M059J (cell line): ENCODE measurements around the gene MYH10. TPM values are rescaled to one million over a fixed set of nuclear protein-coding genes. Genes with fewer than 3 reads are reported as not detected.

ENCODE experiments used
- DNase-seq: peaks from one replicate; pipeline ENCODE4 v3.0.0-alpha.2; 2012; ENCODE audit warnings: low read depth
- total RNA-seq: library from RNA; depleted of rRNA; stranded (reverse); fragments of >200 nt; shearing (Covaris generic); gene quantifications from 2 replicates; pipeline ENCODE4 v1.2.3, GENCODE V29; 2014

The MYH10 gene
- total RNA-seq, 1 experiment from 2014 or later = 36.3 TPM

GRCh38 chr17:8609910-8610309 is 20.6 kb downstream of the MYH10 start:
- DNase-seq = no peak

- no peak for DNase-seq
Observed at GRCh38 chr17:8608001-8608400, 22.5 kb downstream of the MYH10 start.

DNA sequence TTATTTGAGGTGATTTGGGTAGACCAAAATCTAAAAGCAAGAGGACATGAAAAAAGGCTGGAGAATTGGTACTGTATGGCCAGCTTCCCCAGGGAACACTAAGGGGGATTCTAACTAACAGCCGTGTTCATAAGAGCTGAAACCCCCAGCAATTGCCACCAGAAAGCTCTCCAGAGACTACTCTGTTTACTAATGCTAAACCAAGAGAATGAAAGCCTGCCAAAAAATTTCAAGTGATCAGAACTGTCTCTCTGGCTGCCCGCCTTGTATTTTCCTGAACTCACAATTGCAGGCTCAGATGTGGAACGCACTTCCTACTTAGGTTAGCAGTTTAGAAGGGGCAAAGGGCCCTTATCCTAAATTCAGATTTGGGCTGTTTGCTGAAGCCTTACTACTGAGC is 24.1 kb downstream of the MYH10 start:
- no peak for DNase-seq

DNA sequence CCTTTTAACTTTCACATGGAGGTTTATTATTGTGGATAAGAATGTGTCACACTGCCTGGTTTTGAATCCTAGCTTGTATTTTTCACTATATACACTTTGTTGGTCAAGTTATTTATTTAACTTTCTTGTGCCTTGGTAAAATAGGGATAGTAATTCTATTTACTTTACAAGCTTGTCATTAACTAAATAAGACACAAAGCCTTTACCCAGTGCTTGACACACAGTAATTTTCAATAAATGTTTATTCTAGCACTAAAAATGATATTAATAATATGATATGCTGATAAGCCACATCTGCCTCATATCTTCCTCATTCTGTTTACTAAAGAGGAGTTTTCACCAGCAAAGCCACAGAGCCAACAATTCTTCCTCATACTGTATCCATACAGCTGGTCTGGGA is 27.8 kb downstream of the MYH10 start:
- DNase-seq = no peak

- no peak for DNase-seq
Observed at GRCh38 chr17:8599351-8600011, 31.0 kb downstream of the MYH10 start.

- DNase-seq = no peak
Observed at GRCh38 chr17:8598913-8599312, 31.6 kb downstream of the MYH10 start.

DNA sequence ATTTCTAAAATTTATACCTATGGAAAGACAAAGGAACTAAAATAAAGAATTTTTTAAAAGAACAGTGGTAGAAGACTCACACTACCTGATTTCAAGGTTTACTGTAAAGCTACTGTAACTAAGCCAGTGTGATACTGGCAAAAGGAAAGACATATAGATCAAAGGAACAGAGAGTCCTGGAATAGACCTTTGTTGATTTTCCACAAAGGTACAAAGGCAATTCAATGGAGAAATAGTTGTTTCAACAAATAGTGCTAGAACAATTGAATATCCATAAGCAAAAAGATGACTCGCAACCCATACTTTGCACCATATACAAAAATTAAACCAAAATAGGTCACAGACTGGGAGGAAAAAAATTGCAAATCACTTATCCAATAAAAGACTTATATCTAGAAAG is 36.7 kb downstream of the MYH10 start:
- no peak for DNase-seq

DNA sequence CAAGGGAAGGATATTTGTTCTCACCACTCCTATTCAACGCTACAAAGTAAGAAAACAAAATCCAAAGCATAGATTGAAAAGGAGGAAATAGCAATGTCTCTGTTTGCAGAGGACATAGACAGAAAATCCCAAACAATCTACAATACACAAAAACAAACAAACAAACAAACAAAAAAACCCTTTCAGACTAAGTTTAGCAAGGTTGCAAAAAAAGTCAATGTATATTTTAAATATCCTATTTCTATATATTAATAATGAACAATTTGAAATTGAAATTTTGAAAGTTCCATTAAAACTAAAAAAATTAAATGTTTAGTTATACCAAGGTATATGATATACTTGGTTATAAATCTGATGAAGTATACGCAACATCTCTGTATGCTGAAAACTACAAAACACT is 37.2 kb downstream of the MYH10 start:
- no peak for DNase-seq

- no peak for DNase-seq
Observed at GRCh38 chr17:8588877-8589554, 41.5 kb downstream of the MYH10 start.

GRCh38 chr17:8586766-8587165 is 43.8 kb downstream of the MYH10 start:
- DNase-seq = no peak

DNA sequence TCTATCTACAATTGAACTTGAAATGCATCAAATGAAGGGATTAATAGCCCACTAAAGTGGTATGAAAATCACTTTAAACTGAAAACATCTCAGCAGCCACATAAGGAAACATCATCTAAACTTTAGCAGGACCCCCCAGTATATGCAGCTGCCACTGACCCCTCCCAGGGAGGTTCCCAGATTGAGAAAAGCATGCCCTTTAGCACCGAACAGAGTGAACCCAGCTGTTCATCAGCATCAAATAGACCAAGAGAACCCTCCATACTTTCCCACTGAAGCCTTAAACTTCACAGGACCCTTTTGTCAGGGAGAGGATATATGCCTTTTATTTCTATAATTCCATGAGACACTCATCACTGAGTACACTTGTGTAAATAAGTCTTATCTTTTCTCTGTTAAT is 44.6 kb downstream of the MYH10 start:
- DNase-seq = no peak

DNA sequence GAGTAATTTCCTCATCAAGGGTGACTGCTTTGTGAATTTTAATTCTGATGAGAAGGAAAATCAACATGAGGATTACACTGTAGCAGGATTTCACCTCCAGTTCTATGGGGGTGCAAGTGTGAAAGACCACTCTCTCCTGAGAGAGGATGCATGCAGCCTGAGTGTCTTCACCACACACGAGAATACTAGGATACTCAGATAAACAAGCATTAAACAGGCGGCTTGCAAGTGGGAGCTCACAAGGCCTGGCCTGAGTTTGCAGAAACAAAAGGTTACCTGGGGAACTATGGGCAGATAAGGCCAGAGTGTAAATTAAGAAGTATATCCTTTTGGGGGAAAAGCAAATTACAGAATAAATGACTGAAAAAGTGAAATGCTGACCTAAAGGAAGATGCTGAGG is 46.6 kb downstream of the MYH10 start:
- DNase-seq = no peak

DNA sequence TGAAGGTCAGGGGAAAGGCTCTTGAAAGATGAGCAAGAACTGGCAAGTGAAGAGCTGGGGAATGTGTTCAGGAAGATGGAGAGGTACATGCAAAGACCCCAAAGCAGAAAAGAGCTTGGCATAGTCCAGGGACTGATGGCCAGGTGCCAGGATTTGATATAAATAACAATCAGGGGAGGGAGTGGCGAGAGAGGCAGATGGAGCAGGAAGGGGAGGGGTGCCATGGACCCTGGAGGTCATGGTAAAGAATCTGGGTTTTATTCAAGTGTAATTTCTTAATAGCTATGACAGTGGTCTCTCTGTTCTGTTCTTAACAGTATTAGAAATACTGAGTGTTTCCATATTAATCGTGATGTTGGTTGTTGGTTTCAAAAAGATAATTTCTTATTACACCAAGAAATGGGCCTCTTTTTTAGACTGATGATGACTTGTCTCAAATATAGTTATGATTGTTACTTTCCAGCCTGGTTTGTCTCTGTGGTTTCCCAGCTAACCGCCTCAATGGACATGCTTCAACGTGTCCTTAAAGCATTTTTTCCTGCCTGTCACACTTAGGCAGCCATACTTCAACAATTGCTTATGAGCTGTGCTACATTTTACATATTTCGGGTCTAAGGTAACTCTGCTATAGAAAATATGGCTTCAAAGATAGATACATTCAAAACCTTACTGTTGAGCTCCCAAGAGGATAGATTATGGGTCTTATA is 49.4 kb downstream of the MYH10 start:
- no peak for DNase-seq

GRCh38 chr17:8577868-8578267 is 52.7 kb downstream of the MYH10 start:
- no peak for DNase-seq

GRCh38 chr17:8576559-8577294 is 53.8 kb downstream of the MYH10 start:
- no peak for DNase-seq

DNA sequence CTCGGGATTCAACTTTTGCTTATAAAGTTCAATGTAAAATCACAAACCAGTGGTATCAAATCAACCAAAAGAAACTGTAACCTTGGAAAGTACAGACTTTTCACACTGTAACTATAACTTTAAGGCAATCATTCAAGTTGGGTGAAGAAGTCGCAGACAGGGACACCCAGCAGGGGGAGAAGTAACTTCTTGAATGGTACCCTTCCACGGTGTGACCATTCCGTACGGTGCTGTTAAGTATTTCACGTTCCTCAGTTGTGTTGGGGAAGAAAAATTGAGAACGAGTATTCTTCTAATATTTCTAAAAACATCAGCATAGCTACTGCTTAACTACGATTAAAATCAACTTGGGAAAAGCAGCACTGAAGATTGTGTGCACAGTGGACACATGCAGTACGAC is 55.8 kb downstream of the MYH10 start:
- DNase-seq = no peak

- DNase-seq = no peak
Observed at GRCh38 chr17:8572764-8573163, 57.8 kb downstream of the MYH10 start.

- no peak for DNase-seq
Observed at GRCh38 chr17:8563981-8564602, 66.4 kb downstream of the MYH10 start.

DNA sequence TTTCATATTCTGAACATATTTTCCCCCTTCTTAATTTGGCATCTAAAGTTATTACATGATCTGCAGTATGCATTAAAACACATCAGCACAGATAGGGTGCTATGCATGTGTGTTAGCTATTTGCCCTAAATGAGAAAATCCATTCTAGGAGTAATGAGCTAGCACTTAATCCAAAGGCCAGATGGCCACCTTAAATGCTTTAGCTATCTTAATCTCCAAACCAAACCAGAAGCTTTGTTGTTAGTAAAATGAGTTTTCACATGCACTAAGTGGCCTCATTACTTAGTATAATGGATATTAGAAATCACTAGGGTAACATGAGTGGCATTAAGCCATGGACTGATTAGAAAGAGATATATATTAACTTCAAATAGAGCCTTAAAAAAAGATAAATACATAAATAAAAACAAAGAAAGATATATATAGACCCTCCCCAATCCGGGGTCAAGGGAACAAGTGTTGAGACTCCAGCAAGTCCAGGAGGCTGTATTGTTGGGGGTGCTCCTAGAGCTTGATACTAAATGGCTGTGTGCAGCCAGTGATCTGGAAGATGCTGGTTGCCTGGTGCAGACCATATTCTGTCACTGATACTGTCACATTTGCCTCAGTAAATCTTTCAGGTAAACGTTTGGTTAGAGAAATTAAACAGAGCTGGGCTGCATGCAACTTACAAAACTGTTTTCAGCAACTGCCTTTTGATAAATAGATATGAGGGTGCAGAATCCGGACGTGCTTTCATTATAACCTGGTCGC is 67.3 kb downstream of the MYH10 start:
- no peak for DNase-seq

DNA sequence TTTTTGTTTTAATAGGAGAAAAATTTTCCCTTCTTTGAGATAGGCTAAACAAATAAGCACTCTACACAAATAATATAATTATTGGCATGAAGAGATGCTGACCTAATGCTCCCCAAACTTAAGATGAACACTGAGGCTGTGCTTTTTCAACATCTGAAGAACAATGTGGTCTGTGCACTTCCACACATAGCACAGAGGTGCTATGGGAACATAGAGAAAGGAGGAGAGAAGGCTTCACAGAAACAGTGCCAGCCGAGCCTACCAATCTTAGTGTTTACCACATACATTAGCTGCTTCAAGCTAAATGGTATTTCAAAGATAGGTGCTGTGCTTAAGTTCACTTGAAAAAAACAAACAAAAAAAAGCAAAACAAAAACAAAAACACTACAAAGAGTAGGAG is 72.4 kb downstream of the MYH10 start:
- DNase-seq = no peak

DNA sequence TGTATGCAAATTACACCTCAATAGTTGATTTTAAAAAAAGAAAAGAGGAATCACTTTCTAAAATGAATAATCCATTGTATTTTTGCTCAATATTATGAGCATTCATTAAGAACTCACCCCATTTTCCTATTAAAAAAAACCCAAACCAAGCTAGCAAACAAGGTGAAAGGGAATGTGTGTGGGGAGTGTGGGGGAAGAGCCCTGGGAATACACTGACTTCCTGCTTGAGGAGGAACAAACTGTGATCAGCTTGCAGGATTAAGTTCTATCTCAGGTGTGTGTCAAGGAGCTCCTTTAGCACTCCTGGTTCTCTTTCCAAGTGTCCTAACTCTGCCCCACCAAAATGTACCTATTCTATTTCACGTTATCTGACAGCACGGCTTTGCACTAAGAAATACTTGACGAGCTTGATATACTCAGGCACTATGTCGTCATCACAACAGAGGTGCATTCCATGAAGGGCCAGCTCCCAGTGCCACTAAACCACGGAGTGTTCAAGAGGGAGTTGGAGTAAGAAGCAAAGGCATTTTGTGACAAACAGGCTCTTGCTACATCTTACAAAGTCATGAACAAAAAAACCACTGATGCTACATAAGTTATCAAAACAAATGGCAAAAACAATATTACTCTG is 73.2 kb downstream of the MYH10 start:
- no peak for DNase-seq
